Stimulated activated CD4-positive, alpha-beta T cell treated with anti-CD3 and anti-CD28 coated beads, Interleukin-4, amount 100 ng/mL, for 1 hour (primary cell): Measurements from ENCODE around the gene RDH5.

Experiments used
- DNase-seq: peaks from one replicate; pipeline ENCODE4 v3.0.0-alpha.2; 2020

The RDH5 gene

DNA sequence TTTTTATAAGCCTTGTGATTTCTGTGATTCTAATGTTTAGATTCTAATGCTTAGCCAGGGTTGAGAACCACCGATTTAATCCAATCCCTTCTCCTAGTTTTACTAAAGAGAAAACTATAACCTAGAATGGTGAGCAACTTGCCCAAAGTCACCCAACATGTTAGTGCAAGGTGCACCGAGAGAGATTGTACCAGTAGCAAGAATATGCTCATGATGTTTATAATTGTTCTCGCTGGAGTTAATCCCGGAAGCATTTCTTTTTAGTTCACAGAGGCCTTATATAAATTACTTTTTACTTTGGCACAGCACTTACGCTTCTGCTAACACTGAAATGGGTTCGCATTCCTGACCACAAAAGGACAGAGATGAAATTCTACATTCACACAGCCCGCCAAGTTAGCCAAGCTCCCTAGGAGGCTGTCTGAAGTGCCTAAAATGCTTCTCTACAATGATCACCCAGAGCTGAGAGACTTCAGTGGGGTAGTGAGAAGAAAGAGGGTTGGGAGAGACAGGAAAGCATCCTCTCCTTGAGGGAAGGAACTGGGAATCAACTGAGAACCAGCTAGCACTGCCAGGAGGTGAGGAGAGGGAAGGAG lies 4.9 kb upstream of the RDH5 start:
- no peak for DNase-seq

DNA sequence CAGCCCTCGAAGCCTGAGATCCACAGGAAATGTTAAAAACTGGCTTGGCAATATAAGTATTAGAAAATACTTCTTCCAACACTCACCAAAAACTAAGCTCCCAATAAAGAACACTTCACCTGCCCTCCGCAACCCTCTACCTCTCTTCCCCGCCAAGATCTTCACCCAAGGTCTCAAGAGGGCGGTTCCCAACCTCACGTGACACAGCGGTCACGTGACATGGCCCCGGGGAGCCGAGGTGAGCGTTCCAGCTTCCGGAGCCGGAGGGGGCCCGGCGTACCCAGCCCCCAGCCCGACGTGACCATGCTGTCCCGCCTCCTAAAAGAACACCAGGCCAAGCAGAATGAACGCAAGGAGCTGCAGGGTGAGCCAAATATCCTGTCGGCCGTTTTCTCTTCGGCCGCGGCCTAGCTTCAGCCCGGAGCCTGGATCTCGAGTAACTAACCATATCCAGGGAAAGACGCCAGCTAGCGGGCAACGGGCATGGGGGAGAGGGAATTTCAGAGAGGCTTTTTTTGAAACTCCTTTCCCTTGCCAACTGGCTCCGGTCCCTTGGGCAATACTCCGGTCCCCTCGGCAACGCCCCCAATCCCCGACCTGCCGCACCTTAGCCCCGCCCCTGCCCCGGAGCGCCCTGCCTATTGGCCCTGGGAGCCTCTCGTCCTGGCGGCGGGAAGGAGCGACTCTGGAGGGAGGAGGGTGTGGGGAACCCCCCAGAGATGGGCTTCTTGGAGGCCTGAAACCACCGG lies 4.2 kb upstream of the RDH5 start, which contains the start of gene BLOC1S1:
Gene BLOC1S1, plus strand, starts transcription at position 214 of the 749 bp plus-strand sequence. Its CDS starts 6 bp downstream, at position 220.
- peak; percentile 94 for DNase-seq

DNA sequence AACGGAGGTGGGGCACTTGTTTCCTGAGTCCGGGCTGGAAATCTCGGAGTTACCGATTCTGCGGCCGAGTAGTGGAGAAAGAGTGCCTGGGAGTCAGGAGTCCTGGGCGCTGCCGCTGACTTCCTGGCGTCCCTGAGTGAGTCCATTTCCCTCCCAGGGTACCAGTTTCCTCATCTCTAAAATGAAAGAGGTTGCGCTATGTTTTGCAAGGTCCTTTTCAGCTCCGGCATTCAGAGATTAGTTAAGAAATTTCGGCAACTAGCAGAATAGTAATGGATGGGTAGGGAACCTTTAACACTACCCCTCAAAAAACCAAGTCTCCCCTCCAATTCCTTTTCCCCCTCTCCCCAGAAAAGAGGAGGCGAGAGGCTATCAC lies 3.6 kb upstream of the RDH5 start:
- DNase-seq, result no peak

DNA sequence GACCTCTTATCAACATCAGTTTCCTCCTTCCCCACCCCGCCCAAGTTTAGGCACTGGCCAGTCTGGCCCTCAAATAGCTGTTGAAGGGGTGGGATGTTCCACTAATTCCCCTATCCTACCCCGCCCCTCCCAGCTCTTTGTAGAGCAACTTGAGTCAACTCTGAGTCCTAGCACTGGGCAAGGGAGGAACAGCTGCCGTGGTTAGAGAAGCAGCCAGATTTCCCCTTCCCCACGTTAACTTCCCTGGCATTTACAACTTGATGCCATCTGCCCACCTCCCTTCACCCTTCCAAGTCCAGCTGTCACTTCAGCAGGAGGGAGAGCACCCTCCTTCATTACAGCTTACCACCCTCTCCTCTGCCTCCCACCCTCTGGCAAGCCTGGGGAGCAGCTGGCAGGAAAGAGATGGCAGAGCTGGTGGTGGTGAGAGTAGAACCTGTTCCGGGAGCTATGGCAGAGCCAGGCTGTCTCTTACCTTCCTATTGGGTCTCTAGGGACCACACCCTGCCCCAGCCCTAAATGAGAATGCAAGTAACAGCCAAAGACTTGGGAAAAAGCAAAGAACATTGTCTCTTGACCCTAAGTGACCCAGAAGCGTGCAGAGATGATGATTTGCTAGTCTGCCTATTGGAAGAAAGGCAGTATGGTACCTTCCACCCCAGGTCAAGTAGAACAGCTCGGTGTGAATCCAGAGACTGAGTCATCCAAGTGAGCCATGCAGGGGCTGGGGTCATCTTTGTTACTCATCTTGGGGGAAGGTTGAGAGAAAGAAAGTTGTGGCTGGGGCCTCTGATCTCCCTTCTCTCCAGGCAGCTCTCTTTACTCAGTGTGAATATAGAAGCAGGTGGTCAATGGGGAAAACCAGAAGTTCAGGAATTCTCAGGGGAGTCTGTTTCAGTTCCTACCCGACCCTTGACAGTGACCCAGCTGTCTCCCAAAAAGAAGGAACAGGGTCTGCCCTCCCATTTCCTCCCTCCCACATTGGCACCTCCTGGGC lies 2.9 kb upstream of the RDH5 start:
- no peak for DNase-seq

DNA sequence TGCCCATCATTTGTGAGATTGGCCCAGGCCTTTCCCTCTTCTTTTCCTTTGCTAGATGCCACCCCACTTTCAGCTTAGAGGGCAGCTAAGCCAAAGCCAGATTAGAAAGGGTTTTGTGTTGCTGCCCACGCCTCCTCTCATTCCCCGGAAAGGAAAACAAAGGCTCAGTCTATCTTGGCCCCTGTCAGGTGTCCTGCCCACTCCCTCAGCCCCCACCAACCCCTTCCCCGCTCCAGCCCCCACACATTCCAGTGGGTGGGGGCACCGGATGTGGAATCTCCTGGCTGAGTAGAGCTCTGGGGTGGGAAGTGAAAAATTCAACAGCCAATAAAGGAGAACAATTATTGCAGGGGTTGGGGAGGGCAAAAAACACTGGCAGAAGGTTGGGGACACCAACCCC lies 2.2 kb upstream of the RDH5 start:
- no peak for DNase-seq

DNA sequence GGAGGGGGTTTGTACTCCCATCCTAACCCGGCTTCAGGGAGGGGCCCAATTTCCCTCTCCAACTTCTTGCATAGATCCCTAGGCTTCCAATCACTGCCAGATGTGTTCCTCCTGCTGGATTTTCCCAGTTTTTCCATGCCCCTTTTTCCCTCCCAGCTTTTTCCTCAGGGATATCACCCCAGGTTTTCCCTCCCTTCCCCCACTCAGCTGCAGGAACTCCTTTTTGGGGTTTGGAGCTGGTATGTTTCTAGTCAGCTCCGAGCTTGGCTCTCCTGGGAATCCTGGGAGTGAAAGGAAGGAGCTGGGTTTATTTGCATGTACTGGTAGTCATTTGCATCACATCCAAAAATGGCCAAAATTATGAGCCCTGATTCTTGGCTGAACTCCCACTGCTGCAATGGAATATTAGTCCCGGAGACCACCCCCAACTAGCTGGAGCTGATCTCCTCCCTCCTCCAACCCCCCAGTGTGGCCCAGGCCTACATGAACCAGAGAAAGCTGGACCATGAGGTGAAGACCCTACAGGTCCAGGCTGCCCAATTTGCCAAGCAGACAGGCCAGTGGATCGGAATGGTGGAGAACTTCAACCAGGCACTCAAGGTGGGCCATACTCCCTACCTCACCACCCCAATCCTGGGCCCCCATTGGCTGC lies 1.4 kb upstream of the RDH5 start:
- no peak for DNase-seq

DNA sequence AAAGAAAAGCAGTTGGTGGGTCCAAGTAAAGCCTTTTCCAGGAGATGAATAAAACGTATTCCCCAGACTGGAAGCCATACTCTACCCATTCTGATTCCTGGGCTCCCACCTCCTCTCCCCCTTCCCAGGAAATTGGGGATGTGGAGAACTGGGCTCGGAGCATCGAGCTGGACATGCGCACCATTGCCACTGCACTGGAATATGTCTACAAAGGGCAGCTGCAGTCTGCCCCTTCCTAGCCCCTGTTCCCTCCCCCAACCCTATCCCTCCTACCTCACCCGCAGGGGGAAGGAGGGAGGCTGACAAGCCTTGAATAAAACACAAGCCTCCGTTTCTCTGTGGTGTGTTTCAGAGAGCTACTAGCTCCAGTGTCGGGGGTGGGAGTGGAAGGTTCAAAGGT lies 822 bp upstream of the RDH5 start:
- DNase-seq, result no peak

DNA sequence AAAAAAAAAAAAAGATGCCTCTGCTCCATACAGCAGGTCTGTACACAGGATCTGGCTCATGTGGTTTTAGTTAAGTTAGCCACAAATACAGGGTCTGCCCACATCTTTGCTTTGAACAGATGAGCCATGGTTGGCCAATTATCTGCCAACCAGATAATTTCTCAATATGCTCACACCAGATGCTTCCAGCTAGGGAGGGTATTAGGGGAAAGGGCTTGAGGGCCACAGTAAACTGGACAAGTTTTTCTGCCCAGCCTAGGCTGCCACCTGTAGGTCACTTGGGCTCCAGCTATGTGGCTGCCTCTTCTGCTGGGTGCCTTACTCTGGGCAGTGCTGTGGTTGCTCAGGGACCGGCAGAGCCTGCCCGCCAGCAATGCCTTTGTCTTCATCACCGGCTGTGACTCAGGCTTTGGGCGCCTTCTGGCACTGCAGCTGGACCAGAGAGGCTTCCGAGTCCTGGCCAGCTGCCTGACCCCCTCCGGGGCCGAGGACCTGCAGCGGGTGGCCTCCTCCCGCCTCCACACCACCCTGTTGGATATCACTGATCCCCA lies 776 bp downstream of the RDH5 start:
- DNase-seq, result no peak

DNA sequence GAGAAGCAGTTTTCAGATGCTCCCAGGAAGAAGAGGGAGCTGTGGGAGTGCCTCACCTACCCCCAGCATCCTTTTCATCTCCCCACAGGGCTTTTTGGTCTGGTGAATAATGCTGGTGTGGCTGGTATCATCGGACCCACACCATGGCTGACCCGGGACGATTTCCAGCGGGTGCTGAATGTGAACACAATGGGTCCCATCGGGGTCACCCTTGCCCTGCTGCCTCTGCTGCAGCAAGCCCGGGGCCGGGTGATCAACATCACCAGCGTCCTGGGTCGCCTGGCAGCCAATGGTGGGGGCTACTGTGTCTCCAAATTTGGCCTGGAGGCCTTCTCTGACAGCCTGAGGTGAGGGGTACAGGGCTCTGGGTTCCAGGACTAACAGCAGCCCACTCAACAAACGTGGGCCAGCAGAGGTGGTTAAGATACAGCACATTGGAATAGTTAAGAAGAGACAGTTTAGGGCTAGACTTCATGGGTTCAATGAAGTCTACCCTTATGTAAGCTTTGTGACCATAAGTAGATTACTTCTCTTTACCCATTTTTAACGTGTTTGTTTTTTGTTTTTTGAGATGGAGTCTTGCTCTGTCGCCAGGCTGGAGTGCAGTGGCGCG lies 1.5 kb downstream of the RDH5 start:
- no peak for DNase-seq

DNA sequence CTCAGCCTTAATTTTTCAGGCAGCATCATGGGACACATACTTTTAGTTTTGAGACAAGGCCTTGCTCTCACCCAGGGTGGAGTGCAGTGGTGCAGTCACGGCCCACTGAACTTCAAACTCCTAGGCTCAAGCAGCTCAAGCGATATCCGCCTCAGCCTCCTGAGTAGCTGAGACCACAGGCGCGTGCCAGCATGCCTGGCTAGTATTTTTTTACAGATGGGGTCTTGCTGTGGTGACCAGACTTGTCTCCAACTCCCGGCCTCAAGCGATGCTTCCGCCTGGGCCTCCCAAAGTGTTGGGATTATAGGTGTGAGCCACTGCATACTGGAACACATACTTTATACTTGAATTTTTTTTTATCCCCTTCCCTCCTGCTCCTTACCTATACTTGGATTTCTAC lies 2.8 kb downstream of the RDH5 start:
- no peak for DNase-seq

DNA sequence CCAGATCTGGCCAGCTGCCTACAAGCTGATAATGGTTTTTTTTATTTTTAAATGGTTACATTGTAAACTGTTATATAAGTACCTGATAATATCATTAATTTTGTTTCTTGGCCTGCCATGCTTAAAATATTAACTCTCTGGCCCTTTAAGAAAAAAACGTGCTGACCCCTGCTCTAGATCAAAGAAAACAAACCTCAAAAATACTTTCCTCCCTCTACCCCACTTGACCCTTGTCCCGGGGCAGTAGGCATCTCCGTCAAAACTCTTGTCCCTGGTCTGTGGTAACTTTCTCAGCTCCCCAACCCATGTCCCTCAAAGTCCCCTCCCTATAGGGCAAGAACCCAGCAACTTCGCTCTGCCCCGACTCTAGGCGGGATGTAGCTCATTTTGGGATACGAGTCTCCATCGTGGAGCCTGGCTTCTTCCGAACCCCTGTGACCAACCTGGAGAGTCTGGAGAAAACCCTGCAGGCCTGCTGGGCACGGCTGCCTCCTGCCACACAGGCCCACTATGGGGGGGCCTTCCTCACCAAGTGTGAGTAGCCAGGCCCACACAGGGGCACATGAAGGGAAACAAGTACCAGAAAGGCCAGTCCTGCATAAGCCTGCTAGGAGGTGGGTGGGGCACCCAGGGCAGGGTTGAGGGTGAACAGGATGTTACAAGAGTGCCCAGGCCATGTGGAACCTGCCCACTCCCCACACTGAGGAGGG lies 3.5 kb downstream of the RDH5 start:
- DNase-seq, result no peak

DNA sequence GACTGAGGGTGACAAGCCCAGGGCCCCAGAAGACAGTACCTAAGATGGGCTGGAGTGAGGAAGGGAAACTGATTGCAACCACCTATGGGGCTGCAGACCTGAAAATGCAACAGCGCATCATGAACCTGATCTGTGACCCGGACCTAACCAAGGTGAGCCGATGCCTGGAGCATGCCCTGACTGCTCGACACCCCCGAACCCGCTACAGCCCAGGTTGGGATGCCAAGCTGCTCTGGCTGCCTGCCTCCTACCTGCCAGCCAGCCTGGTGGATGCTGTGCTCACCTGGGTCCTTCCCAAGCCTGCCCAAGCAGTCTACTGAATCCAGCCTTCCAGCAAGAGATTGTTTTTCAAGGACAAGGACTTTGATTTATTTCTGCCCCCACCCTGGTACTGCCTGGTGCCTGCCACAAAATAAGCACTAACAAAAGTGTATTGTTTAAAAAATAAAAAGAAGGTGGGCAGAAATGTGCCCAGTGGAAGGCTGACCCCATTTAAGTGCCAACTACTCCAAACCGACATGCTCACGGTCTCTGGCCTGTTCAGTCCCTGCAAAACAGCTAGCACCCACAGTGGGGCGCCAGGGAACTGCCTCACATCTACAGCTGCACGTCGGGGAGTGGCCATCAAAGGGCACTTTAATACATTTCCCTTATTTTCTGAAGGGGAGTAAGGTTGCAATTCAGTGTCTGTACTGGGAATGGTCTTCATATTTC lies 4.2 kb downstream of the RDH5 start:
- DNase-seq, result peak; percentile 65

DNA sequence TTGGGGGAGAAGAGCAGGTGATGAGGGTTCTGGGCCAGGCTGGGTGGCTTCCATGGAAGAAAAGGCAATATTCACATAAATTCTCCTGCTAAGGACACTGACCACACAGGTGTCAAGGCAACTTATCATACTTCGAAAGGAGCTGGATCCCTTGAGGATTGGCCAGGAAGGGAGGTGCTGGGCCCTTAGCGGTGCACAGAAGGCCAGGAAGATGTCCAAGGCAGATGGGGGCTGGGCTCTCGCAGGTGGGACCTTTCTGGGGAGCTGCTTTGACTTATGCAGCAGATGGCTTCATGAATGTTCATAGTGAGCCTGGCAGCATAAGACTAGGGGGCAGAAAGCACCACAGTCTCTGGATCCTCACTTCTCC lies 4.7 kb downstream of the RDH5 start:
- no peak for DNase-seq

DNA sequence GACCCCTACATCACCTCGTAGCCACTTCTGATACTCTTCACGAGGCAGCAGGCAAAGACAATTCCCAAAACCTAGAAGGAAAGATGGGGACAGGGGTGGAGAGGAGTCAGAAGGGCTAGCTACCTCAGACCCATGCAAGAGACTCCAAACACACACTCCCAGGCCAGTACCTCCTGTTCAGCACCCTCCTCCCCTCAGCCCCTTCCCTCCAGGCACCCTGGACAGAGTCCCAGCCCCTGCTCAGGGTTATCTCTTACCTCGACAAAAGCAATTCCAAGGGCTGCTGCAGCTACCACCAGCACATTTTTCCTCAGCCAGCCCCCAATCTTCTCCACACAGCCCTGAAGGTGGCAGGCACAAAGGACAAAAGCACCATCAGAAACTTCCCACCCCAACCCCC lies 5.4 kb downstream of the RDH5 start:
- no peak for DNase-seq

DNA sequence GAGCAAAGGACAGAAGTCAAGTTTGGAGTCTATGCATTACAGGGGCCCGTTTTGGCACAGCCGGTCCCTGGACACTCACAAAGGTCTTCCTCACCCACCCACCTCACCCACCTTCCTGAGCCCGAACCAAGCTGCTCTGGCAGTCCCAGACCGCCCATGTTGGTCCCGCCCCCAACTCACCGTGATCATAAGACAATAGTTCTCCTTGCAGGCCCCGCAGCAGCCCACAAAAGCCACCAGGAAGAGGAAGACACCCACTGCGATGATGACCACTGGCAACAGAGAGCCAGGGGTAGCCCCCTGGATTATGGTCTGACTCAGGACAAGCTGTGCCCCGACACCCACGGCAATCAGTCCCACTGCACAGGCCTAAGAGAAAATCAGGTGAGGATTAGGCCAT lies 6.8 kb downstream of the RDH5 start:
- DNase-seq, result no peak

DNA sequence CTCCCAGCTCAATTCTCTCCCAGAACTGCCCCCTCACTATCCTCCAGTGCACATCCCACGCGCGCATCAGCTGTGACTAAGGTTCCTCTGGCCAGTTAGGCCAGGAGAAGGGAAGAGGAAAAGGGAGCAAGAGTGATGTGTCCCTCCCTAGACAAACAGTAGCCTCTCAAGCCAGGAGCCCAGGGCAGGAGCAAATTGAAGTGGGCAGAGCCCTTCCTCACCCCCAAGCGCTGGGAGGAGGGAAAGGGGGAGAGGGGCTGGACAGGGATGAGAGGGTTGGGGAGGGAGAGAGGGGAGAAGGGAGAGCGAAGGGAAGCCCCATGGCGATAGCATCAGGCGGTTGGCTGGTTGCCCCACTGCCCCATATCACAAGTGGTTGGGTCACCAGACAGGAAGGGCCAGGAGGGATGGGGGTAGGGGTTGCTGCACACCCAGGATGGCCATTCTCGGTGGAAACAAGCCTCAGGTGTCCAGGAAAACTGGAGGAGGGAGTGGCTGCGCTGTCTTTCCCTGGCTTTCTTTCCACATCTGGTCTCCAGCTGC lies 7.5 kb downstream of the RDH5 start:
- no peak for DNase-seq

DNA sequence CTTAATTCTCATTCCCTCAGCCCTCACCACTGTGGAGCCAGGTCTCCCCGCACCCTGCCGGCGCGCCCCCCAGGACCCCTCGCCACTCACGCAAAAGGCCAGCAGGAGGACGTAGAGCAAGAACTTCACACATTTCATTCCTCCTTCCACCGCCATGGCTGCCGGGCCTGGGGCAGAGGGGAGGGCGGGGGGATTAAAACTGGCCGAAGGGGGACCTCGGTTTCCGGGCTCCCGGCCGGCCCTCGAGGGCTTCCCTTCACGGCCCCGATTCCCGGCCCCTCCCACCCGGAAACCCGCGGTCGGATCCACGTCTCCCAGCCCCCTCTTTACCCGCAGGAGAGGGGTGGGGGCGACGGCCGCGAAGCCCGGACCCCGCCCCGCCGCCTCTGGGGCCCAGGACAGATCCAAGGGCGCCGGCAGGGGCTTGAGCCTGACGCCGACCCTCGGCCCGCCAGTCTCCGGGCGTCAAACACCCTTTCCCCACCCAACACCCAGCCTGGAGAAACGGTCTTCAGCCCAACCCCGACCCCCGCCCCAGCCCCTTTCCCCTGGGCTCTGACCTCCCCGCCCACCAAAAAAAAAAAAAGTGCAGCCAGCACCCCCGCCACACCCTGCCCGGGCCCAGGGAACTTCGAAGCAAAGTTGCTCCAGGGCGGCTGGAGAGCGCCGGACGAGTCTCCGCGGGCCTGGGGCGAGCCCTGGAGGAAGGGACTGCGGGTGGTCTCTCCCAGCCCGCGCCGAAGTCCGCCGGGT lies 8.2 kb downstream of the RDH5 start:
- DNase-seq, result peak; percentile 34

DNA sequence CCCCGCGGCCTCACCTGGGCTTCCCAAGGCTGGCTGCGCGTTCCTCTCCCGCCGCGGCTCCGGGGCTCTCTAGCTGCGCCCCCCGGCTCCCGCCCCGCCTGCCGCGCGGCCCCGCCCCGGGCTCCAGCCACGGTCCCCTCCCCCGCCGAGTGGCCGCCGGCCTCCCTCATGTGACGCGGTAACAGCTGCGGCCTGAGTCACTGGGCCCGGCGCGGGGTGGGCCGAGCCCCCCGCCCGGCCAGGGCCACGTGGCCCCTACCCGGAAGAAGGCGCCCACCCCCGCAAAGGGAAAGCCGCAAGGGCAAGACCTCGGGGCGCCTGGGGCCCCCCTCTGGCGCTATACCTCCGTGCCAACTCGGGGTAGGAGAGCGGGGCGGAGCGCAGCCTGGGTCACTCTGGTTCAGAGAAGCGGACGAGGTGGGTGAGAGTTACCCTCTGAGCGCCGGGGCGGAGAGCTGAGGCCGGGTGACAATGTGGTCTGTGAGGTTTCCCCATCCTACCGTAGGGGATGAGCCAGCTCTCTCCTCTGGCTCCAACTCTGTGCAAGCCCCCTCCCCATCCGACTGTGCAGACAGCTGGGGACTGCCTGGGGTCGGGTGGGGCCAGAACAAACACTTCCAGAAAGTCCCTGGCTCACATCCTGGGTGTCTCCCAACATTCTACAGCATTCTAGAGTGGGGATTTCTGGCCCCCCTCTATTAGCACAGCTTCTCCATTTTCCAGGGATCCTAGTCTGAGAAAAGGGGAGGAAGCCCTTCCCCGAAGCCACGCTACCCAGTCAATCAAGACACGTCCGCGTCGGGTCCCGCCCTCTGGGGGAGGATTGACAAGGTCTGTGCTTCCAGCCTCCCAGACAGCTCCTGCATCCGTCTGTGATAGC lies 9.0 kb downstream of the RDH5 start, which contains the start of gene CD63:
Gene CD63, minus strand, starts transcription at position 71 of the 880 bp plus-strand sequence. CDS start 668 bp downstream, outside the sequence.
- DNase-seq, result peak; percentile 75
